Islet precursor cell (in vitro differentiated cells): Measurements from ENCODE around the gene LRRC3C.

Experiments used
- DNase-seq: peaks from one replicate; pipeline ENCODE4 v3.0.0-alpha.2; 2018

LRRC3C gene

DNA sequence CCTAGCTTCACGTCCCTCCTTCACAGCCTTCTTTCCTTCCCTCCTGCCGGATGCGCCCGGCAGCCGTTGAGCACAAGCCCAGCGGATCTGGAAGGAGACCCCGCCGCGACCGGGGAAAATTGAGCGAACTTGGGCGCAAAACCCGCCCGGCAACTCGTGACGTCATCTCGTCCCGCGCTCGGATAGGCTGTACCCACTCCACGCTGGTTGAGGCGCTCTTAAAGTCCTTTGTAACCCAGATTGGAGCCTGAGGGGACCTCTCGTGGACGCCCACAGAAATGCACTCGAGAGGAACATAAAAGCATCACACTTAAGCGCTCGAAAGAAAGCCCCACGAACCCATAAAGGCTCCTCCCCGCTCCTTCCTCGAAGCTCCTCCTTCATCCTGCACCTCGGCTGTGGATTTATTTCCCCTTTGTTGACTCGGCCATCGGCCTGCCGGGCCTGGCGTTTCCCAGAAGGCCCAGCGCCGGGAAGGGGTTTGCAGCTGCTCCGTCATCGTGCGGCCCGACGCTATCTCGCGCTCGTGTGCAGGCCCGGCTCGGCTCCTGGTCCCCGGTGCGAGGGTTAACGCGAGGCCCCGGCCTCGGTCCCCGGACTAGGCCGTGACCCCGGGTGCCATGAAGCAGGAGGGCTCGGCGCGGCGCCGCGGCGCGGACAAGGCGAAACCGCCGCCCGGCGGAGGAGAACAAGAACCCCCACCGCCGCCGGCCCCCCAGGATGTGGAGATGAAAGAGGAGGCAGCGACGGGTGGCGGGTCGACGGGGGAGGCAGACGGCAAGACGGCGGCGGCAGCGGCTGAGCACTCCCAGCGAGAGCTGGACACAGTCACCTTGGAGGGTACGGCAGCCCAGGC is 53.0 kb downstream of the LRRC3C start, which contains the start of gene PSMD3:
PSMD3 (plus strand) TSS at position 457 of the 856 bp plus-strand sequence; CDS start at position 621, 164 bp downstream.
- peak; percentile 100 for DNase-seq

DNA sequence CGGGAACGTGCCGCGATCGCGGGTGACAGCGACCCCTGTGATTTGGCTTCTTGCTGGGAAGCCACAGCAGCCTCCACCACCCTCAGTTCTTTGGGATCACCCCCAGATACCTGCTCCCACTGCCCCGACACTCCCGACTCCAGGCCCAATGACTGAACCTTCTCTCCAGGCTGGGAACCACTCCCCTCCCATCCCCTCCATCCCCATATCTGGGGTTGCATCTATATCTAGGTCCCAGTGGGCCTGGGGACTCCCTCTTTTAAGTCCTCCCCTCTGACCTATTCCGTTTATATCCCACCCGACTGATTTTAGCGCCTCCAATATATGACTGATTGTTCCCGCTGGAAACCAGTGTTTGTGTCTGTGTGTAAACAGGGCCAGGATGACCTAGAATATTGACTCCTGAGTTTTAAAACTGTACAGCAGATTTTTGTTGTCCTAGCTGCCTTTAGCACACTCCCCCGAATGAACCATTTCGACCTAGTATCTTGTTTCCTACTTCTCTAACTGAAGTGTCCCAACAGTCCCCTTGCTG is 53.7 kb downstream of the LRRC3C start:
- no peak for DNase-seq

DNA sequence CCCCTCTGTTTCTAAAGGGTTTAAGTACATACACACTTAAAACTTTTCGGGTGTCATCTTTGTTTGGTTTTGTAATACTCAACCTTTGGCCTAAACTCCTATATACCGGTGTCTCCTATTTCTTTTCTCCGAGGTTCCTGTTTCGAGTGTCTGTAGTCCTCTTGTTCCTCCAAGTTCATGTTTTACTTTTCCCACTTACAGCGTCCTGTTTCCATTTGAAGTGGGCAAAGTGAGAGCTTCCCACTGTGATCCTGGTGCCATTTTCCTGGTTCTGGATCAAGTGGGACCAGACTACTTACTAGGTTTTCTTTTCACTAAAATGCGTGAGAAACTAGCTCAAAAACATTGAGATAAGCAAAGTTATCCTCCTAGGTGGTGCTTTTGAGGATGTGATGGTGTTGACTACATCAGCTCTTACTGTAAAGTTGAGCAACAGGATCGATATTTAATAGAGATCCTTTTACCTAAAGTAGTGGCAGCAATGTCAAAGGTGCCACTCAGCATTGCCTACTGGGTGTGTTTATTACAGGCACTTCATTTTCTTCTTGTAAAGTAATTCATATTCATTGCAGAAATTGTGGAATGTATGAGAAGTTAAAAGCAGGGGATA is 54.3 kb downstream of the LRRC3C start:
- DNase-seq: no peak

DNA sequence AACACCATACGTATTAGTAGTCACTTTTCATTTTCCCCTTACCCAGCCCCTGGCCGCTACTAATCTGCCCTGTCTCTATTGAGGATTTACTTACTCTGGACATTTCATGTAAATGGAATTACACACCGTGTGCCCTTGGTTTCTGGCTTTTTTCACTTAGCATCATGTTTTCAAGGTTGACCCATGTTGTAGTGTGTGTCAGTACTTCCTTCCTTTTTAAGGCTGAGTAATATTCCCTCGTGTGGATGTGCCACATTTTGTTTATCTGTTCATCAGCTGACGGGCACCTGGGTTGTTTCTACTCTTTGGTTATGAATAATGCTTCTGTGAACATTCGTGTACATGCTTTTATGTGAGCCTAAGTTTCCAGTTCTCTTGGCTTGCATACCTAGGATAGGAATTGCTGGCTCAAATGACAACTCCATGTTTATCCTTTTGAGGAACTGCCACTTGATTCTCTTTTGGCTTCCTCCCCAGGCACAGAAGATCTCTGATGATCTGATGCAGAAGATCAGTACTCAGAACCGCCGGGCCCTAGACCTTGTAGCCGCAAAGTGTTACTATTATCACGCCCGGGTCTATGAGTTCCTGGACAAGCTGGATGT is 60.8 kb downstream of the LRRC3C start:
- DNase-seq: no peak

DNA sequence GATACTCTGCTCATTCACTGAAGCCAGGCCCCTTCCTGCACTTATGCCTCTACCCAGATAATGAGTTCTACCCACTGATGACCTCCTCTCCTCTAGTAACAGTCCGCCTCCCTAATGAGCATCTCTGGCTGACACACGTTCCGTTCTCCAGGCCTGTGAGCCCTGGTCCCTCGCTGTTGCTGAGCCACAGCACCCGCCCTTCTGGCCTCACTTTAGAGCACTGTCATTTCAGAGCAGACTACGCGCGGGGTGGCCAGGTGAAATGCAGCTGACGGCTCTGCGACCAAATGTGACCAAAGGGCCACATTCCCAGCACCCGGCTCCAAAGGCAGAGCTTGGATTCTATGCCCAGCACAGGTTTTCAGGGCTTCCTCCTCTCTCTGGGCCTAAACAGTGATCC is 66.9 kb downstream of the LRRC3C start:
- DNase-seq: no peak
